ENCODE results near the gene IFITM2. TPM values are rescaled to one million over a fixed set of nuclear protein-coding genes. Genes with fewer than 3 reads are reported as not detected.
"Not testable (repeated sequence)": the region's sequence is repeated elsewhere in the genome, so short reads cannot be mapped to it uniquely, and the experiment has no call there.

The IFITM2 gene
- total RNA-seq, 1 donor from 2014 or later, result 408 TPM

DNA sequence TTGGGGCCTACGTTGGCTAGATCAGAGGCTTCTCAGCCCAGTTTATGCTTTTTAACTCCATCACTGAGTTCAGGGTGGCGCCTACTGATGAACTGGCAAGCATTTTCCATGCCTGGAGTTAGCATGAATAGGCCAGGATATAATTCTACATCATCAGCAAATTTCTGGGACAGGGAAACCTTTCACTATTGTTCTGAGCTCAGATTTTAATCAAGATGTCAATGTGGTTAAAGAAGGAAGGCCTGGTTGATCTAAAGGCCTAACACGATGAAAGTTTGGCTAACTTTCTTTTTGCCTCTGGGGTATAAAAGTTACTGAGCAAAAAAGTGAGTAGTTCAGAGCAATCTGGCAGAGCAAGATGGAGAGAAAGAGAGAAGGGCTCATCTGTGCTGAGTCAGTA is 34.7 kb downstream of the IFITM2 start:
- no peak for DNase-seq (ENCODE audit: low spot score)

DNA sequence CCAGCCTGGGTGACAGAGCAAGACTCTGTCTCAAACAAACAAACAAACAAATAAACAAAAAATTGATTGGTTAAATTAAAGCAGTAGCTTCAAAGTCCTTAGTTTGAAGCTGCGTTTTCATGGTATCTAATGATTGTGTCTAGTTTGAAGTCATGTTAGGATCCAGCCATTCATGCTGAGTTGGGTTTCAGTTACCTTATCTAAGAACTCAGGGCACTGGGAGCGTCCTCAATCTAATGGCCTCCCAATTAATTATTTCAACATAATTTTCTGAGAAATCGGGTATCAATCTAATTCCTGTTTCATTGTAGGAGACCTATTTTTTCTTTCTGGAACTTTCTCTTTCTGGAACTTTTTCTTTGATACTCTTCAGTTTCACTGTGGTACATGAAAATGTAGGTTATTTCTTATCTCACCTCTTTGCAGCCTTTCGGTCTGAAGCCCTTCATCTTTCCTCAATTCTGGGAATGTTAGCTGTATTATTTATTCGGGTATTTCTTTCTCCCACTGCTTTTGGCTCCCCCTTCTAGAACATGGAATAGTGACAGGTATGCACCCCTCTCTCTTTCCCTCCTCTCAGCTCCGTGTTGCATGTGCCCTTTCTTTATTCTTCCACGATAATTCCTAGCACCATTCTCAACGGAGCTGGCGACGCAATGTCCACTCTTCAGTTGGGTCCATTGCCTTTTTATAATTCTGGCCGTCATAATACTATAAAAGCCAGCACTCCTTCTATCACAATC is 37.4 kb downstream of the IFITM2 start:
- DNase-seq (ENCODE audit: low spot score), result no peak

DNA sequence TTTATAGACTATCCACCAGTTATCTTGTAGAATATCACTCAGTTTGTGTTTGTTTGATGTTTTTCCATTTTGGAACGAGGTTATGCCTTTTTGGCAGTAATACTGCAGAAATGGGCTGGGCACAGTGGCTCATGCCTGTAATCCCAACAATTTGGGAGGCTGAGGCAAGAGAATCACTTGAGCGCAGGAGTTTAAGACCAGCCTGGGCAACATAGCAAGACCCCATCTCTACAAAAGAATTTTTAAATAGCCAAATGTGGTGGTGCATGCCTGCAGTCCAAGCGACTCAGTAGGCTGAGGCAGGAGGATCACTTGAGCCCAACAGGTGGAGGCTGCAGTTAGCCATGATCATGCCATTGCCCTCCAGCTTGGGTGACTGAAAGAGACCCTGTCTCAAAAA is 38.9 kb downstream of the IFITM2 start:
- DNase-seq (ENCODE audit: low spot score), result no peak

DNA sequence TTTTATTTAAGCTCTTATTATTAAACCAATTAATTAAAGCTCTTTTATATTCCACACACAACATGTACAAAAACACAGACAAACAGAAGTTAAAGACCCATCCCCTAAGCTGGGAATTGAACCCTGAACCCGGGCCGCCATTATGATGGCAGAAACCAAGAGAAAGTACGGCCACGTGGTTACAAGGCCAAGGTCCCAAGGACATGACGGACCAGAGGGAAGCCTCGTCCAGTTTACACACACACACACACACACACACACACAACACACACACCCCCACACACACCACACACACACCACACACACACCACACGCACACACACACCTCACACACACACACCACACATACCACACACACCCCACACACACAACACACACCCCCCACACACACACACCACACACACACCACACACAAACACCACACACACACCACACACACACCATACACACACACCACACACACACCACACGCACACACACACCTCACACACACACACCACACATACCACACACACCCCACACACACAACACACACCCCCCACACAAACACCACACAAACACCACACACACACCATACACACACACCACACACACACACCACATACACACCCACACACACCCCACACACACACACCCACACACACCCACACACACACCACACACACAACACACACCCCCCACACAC is 41.8 kb downstream of the IFITM2 start:
- not testable (repeated sequence) for DNase-seq (ENCODE audit: low spot score)

DNA sequence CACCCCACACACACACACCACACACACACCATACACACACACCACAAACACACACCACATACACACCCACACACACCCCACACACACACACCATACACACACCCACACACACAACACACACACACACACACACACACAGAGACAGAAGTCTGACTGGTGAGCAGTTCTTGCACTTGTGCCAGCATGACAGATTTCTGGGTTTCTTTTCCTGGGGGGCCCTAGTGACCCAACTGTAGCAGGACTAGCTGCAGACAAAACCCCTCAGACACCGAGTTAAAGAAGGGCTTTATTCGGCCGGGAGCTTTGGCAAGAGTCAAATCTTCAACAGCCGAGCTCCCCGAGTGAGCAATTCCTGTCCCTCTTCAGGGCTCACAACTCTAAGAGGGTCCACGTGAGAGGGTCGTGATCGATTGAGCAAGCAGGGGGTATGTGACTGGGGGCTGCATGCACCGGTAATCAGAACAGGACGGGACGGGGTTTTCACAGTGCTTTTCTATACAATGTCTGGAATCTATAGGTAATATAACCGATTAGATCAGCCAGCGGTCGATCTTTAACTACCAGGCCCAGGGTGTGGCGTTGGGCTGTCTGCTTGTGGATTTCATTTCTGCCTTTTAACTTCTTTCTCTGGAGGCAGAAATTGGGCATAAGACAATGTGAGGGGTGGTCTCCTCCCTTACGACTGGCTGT is 42.6 kb downstream of the IFITM2 start:
- DNase-seq (ENCODE audit: low spot score), result not testable (repeated sequence)

DNA sequence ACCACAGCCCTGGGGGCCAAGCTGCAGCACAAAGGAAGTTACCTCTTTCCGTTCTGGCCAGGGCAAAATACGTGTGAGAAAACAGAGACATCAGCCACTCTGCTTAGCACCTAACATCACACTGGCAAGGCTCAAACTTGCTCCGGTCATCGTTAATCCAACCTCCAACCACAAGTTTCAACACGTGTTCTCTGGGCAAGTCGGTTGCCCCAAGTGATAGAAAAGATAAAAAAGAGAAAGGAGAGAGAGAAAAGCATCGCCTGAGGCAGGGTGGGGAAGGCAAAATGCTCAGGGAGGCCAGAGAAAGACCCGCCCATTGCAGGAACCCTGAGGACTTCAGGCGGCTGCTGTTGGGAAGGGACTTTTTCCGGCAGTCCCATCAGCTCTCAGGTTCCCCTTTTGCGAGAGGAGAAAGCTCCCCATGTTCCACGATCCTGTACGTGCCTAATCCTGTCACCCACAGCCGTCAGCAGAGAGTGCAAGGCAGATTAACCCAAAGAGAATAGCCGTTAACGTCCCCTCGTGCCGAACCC is 43.2 kb downstream of the IFITM2 start:
- DNase-seq (ENCODE audit: low spot score), result peak; percentile 50

DNA sequence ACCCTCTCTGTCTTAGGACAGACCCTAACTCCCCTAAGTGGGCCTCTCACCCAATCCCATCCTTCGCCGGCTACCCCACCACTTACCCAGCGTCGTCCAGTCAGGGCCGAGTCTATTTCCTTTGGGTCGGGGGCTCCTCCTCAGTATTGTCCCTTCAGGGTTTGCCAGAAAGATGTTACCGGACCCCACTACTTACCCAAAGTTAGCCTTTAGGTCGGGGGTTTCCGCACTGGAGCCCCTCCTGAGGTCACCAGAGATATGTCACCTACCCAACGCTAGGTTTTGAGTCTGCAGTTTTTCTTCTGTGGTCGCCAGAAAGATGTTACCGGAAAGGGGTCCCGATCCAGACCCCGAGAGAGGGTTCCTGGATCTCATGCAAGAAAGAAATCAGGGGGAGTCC is 43.8 kb downstream of the IFITM2 start:
- peak; percentile 41 for DNase-seq (ENCODE audit: low spot score)

DNA sequence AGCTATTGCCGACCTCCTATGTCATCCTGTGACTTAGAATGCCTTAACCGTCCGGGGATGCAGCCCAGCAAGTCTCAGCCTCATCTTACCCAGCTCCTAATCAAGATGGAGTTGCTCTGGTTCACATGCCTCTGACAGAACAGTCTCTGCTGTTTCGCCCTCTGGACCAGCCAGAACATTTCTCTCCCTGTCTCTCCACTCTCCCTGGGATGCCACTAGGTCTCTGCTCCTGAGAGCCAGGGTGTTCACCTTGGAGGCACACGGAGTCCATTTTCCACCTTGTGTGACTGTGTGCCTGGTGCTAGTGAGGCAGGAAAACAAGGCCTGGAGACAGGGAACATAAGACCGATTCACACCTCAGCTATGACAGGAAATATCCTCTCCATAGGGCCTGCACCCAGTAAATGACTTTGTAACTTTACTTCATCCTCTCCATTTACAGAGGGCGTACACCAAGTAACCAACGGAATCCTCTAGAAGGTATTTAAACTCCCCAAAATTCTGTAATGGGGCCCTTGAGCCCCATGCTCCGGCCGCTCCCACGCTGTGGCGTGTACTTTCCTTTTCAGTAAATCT is 44.9 kb downstream of the IFITM2 start:
- peak; percentile 41 for DNase-seq (ENCODE audit: low spot score)

DNA sequence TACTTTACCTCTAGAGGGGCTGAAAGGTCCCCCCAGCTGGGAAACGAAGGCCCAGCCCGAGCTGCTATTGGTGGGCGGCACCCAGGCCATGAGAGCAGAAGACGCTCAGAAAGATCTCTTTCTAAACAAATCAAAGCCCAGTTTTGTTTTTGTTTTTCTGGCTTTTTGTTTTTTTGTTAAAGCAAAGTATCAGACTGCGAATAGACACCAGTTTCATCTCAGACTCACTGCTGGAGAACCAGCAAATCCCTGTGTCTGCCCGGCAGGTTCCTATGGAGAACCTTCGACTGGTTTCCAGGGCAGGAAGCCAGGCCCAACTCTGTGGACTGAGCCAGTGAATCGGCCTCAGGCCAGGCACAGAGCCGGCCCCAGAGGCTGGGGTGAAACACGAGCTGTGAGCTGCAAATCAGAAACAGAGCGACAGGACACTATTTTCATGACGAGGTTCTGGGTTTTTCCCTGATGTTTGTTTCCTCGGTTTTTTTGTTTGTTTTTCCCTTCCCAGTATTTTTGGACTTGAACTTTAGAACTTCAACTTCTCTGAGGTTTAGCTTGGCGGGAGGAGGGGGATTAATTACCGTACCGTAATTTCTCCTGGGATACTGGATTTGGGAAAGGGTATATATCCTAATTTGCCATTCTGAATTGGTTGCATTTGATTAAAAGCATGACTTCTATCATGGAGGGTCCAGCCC is 45.7 kb downstream of the IFITM2 start:
- DNase-seq (ENCODE audit: low spot score), result peak; percentile 81

DNA sequence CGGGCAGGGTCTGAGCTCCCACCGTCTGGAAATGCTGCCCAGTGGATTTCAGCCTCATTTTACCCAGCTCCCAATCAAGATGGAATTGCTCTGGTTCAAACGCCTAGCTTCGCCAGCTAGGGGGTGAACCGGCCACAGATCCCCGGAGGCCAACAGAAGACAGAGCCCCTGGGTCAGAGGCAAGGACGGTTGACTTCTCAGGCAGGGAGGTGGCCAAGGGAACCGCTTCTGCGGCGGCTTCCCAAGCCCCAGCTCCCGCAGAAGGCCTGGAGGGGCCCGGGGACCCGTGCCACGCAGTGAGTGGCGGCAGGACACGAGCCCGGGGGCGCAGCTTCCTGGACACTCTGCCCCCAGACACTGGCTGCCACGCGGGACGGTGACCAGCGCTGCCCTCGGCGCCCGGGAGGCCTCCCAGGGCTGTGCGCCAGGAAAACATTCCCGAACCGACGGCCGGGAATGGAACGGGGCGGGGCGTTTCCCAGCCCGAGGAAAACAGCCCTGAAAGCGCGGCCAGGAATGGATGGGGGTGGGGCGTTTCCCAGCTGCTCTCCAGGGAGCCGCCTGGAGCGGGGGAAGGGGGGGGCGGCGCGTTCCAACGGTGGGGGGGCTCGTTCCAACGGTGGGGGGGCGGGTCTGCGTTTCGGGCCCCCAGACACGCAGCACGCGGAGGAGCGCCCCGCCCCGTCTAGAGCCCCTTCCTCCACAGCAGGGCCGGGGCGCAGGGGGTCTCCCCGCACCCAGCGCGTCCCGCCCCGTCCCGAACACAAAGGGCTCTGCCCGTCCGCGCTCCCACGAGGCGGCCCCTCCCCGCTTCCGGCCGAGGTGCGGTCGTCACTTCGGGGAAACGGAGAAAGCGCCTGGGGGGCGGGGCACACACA is 48.2 kb downstream of the IFITM2 start:
- peak; percentile 94 for DNase-seq (ENCODE audit: low spot score)

DNA sequence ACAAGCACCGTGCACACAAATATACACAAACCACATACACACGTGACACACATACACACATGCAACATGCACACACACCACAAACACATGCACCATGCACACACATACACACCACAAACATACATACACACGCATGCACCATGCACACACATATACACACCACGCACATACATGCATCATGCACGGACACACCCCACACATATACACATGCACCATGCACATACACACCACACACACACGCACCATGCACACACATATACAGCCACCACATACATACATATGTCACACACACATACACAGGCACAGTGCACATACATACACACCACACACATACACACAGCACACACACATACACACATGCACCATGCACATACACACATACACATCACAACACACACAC is 49.0 kb downstream of the IFITM2 start:
- no peak for DNase-seq (ENCODE audit: low spot score)

DNA sequence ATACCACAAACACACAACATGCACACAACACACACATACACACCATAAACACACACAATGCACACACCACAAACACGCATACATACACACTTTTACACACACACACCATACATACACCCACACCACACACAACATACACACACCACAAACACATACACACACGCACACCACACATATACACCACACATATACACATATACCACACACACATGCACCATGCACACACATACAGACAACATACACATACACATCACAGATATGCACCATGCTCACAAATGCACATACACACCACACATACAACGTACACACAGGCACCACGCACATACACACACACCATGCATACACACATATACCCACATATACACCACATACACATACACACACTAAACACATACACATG is 50.0 kb downstream of the IFITM2 start:
- DNase-seq (ENCODE audit: low spot score), result no peak

DNA sequence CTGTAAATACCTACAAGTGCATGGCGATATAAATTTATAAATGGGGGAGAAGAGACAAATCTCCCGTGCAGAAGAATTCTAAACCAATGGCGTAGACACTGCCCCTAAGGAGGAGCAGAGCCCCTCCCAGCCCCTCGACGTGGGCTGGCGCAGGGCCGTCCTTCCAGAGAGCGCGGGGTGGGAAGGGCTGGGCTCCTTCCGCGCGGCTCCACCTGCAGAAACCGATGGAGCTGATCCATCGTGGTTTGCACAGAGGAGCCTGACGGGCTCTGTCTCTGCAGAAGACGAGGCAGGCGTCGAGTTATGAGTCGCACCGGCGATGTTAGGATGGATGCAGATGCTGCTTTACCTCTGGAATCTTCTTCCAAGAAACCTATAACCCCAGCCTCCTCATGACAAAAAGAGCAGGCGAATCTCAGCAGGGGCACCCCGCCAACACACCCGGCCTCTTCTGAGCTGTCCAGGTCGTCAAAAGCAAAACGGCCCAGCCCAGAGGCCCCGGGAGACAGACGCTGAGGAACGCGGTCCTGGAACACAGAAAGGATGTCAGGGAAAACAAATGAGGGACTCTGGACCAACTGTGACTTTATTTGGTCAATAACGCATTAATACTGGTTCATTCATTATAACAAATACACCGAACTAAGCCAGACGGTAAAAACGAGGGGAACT is 50.6 kb downstream of the IFITM2 start:
- DNase-seq (ENCODE audit: low spot score), result no peak

Other genes starting within 250 kb of the IFITM2 start
- gene SCGB1C1, start 114.7 kb upstream of the IFITM2 start, total RNA-seq, result not detected
- gene BET1L, start 100.4 kb upstream of the IFITM2 start, total RNA-seq, result 59.9 TPM
- gene RIC8A, start 100.1 kb upstream of the IFITM2 start, total RNA-seq, result 108 TPM
- gene SIRT3, start 71.5 kb upstream of the IFITM2 start, total RNA-seq, result 13.9 TPM
- gene PSMD13, start 70.8 kb upstream of the IFITM2 start, total RNA-seq, result 87.5 TPM
- 0.36 TPM for gene NLRP6, start 29.4 kb upstream of the IFITM2 start, total RNA-seq
- gene PGGHG, start 18.7 kb upstream of the IFITM2 start, total RNA-seq, result 45.0 TPM
- not detected for gene IFITM5, start 8.3 kb upstream of the IFITM2 start, total RNA-seq
- 150 TPM for gene IFITM1, start 6.2 kb downstream of the IFITM2 start, total RNA-seq
- 536 TPM for gene IFITM3, start 13.0 kb downstream of the IFITM2 start, total RNA-seq
- gene B4GALNT4, start 61.7 kb downstream of the IFITM2 start, total RNA-seq, result 3.3 TPM
- gene PKP3, start 86.4 kb downstream of the IFITM2 start, total RNA-seq, result 78.5 TPM
- 73.9 TPM for gene SIGIRR, start 107.2 kb downstream of the IFITM2 start, total RNA-seq
- gene ANO9, start 134.2 kb downstream of the IFITM2 start, total RNA-seq, result 17.9 TPM
- 28.6 TPM for gene PTDSS2, start 142.5 kb downstream of the IFITM2 start, total RNA-seq
- 182 TPM for gene RNH1, start 199.4 kb downstream of the IFITM2 start, total RNA-seq
- 85.3 TPM for gene HRAS, start 227.8 kb downstream of the IFITM2 start, total RNA-seq
- 3.4 TPM for gene LRRC56, start 229.7 kb downstream of the IFITM2 start, total RNA-seq

All from ureter (tissue), 1 donor.